NCI-H128 (cell line): Measurements from ENCODE around the gene PLPPR2.
A peak's percentile ranks its signal among the peaks of the same experiment; 100 is the strongest.
"Not testable (repeated sequence)": the region's sequence is repeated elsewhere in the genome, so short reads cannot be mapped to it uniquely, and the experiment has no call there.

Experiments used
- DNase-seq: peaks from one replicate; lab custom pipeline; 2025; ENCODE audit not compliant: unreplicated experiment; lab: John Stamatoyannopoulos, UW

Gene PLPPR2

DNA sequence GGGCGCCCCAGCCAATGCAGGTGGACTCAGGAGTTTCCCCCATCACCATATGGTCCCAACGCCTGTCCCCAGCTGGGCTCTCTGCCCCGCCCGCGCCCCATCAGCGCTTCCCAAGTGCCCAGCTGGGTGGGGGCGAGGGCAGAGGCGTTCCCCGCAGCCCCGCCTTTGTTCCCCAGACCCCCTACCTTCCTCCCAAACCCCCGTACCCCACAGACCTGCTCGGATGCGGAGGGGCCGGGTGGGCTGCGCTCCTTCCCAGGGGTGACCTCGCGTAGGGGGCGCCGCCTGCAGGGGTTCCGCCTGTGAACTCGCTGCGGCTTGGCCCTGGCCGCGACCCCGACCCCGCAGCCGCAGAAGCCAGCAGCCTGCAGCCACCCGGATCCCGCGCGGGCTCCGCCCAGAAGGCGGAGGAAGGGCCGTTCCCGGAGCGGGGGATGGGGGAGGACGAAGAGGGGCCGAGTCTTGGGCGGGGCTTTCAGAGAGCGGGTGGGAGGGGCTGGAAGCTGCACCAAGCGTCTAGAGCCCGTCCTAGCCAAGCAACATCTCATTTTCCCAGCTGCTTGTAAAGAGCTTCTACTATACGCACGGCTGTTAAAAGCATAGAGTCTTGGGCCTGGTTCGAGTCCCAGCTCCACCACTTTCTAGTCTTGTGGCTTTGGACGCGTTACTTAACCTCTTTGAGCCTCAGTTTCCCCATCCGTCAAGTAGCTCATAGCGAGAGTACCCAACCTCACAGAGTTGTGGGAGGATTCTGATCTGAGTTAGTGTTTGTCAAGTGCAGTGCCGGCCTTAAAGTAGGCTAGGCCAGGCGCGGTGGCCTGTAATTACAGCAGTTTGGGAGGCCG, 15.8 kb upstream of the PLPPR2 start, which contains the start of gene RAB3D:
Gene RAB3D, minus strand, starts transcription at position 404 of the 845 bp plus-strand sequence. CDS start 2,258 bp downstream, outside the sequence.
- DNase-seq: peak; percentile 70

DNA sequence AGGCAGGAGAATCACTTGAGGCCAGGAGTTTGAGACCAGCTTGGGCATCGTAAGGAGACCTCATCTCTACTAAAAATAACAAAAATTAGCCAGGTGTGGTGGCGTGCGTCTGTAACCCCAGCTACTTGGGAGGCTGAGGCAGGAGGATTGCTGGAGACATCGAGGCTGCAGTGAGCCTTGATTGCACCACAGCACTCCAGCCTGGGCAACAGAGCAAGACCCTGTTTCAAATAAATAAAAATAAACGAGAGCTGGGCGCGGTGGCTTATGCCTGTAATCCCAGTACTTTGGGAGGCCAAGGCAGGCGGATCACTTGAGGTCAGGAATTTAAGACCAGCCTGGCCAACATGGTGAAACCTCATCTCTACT, 15.1 kb upstream of the PLPPR2 start:
- DNase-seq: not testable (repeated sequence)

- no peak for DNase-seq
These were observed 12.8 kb upstream of the PLPPR2 start for GRCh38 chr19:11342429-11342828.

GRCh38 chr19:11345122-11345803, 10.0 kb upstream of the PLPPR2 start:
- DNase-seq: no peak

GRCh38 chr19:11346104-11346940, 8.9 kb upstream of the PLPPR2 start, which contains the start of the genes CCDC159 and TMEM205:
TSS of gene CCDC159 (plus strand) at chr19:11346519. CDS start at chr19:11346607, 88 bp downstream.
TSS of gene TMEM205 (minus strand) at chr19:11346268. CDS start at chr19:11345619, 649 bp downstream.
- peak; percentile 98 for DNase-seq

DNA sequence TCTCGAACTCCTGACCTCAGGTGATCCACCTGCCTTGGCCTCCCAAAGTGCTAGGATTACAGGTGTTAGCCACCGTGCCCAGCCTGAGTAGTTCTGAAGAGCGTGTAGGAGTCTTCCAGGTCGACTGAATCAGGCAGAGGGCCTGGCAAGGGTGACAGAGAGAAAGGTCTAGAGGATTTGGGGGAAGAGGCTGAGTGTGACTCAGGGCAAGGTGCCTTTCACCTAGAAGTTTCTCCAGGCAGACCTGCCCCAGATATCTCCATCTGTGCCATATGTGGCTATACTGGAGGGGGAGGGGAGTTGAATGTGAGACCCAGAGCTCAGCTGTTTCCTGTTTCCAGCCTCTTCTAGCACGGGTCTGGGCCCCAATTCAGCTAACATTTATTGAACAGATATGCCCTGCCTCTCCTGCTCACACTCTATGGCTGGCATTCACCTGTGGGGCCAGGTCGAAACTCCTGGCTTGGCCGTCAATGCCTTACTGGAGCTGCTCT, 7.6 kb upstream of the PLPPR2 start:
- DNase-seq: no peak

DNA sequence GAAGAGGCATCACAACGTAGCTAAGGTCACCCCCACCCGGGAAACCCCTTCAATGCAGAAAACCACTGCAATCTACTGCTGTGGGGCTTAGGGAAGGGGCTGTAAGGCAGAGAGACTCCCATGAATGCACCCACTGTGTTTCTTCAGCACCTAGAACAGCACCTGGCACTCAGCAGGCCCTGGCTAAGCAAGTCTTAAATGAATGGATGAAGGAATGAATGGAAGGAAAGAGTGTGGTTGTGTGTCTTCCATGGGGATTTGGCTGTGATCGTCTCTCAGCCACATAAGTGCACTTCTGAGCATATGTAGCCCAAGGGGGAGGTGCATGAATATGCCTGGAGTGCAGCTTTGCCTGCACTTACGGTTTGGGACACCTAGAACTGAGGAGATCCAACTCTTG, 6.1 kb upstream of the PLPPR2 start:
- DNase-seq: no peak

DNA sequence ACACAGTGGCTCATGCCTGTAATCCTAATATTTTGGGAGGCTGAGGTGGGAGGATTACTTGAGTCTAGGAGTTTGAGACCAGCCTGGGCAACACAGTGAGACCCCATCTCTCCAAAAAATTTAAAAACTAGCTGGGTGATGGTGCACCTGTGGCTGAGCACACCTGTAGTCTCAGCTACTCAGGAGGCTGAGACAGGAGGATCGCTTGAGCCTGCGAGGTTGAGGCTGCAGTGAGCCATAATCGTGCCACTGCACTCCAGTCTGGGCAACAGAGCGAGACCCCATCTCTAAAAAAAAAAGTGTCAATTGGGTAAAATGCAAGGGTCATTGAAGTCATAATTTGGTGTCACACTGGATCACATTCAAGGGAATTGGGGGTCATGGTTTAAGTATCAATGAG, 1.1 kb upstream of the PLPPR2 start:
- not testable (repeated sequence) for DNase-seq

DNA sequence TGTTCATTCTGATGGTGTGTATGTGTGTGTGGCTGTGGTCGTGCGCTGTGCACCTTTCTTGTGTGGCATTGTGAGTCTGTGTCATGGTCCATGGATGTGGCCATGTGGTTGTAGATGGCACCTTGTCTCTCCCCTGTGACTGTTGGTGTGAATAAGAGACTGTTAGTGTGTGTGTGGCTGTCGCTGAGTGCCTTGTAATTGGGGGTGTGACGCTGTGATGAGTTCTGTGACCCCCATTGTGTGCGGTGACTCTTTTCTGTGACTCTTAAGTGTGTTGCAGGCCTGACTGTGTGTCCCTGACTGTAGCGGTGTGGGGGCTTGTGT, 804 bp downstream of the PLPPR2 start:
- no peak for DNase-seq

GRCh38 chr19:11356676-11357550, 1.7 kb downstream of the PLPPR2 start:
- DNase-seq: no peak

DNA sequence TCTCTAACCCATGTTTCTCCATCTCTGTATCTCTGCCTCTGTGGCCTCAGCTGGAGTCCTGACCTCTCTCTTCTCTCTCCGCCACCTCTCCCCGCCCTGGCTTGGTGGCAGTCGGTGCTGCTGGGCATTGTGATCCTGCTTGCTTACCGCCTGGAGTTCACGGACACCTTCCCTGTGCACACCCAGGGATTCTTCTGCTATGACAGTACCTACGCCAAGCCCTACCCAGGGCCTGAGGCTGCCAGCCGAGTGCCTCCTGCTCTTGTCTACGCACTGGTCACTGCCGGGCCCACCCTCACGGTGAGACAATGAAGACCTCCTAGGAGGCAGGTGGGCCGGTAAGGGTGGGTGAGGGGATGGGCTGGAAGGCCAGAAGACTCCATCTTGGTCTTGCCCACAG, 4.2 kb downstream of the PLPPR2 start:
- DNase-seq: no peak

DNA sequence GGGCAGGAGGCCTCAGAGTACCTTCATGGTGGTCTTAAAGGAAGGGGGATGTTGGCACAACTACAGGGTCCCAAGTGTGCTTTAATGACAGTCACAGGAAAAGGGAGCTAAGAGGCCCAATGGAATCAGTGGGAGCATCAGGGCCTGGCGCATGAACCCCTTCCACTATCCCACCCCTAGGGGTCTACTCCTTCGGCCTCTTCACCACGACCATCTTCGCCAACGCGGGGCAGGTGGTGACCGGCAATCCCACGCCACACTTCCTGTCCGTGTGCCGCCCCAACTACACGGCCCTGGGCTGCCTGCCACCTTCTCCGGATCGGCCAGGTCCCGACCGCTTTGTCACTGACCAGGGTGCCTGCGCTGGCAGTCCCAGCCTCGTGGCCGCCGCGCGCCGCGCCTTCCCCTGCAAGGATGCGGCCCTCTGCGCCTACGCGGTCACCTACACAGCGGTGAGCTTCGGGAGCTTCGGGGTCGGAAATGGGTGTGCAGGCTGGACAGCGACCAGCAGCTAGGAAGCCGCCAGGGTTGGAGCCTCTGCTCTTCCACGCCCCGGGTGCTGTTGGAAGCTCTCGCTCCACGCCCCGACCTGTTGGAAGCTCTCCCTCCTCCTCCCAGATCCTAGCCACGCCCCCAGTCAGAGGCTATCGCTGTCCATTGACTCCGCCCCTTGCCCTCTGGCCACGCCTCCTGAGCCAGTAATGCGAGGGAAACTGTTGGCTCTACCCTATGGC, 6.0 kb downstream of the PLPPR2 start:
- no peak for DNase-seq

DNA sequence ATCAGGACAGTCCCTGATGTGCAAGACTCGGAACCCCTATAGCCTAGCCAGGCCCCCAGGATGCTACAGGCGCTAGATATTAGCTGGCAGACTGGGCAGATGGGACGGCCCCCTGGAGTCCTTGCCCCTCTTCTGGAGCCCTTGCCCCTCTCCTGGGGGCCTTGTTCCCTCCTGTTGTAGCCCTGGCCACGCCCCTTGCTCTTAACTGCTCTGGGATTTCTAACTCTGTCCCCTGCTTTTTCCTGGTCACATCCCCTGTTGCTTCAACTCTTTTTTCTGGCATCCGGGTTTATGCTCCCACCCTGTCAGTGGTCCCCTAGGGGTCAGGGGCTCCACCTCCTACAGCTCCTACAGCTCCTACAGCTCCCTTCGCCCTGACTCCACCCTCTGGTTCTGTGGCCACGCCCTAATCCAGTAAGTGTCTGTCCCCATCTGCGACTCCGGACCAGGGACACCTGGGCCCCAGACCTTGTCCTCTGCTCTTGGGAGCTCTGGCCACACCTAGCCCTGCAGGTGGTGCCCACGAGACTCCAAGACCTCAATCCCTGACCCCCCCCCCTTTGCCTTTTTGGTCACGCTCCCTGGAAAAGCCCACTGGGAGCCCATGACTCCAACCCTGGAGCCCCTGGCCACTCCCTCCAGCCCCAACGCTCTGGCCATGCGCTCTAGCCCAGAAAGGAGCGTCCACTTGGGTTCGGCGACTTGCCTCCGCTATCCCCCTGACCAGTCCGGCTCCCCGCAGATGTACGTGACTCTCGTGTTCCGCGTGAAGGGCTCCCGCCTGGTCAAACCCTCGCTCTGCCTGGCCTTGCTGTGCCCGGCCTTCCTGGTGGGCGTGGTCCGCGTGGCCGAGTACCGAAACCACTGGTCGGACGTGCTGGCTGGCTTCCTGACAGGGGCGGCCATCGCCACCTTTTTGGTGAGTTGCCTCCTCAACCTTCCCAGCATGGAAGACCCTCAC, 6.8 kb downstream of the PLPPR2 start:
- no peak for DNase-seq

GRCh38 chr19:11363881-11364280, 8.6 kb downstream of the PLPPR2 start:
- no peak for DNase-seq

DNA sequence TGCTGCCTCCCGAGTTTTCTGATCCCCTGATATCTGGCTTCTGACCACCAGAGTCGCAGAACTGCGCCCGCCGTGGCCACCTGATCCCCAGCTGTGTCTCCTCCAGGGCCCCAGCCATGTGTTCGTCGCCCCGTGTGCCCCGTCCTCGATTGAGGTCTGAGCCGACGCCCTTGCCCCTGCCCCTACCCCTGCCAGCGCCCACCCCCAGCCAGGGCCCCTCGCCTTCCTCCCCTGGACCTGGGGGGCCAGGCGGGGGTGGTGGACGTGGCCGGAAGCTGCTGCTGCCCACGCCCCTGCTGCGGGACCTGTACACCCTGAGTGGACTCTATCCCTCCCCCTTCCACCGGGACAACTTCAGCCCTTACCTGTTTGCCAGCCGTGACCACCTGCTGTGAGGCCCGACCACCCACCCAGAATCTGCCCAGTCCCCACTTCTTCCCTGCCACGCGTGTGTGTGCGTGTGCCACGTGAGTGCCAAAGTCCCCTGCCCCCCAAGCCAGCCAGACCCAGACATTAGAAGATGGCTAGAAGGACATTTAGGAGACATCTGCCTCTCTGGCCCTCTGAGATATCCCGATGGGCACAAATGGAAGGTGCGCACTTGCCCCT, 9.2 kb downstream of the PLPPR2 start:
- DNase-seq: no peak

DNA sequence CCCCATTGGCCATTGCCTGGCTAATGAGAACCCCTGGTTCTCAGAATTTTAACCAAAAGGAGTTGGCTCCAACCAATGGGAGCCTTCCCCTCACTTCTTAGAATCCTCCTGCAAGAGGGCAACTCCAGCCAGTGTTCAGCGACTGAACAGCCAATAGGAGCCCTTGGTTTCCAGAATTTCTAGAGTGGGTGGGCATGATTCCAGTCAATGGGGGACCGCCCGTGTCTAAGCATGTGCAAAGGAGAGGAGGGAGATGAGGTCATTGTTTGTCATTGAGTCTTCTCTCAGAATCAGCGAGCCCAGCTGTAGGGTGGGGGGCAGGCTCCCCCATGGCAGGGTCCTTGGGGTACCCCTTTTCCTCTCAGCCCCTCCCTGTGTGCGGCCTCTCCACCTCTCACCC, 9.7 kb downstream of the PLPPR2 start:
- DNase-seq: no peak

DNA sequence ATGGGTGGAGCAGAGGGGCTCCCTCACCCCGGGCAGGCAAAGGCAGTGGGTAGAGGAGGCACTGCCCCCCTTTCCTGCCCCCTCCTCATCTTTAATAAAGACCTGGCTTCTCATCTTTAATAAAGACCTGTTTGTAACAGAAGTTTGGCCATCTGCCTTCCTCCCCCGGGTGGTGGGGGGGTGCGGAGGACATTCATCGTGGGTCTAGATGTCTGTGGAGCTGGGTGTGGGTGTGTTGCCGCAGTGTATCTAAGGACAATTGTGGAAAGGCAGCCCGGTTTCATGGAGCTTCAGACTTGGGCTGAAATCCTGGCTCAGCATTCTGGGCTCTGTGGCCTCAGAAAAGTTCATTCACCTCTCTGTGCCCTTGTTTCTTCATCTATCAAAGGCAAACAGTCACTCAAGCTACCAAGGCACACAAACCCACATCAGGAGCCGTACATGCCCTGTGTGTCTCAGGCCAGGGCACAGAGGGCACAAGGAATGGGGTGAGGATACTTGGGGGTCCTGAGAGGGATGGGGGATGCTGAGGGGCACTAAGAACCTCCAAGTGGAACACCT, 10.4 kb downstream of the PLPPR2 start:
- DNase-seq: no peak

DNA sequence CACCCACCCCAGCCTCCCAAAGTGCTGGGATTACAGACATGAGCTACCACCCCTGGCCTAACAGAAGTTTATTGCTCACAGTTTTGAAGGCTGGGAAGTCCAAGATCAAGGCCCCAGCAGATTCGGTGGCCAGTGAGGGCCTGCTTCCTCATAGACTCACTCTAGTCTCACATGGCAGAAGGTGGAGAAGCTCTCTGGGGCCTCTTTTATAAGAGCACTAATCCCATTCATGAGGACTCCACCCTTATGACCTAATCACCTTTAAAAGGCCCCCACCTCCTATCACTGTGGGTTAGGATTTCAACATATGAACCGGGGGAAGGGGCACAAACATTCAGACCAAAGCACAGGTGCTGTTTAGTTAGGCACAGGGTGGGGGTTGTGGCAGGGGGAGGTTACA, 12.3 kb downstream of the PLPPR2 start:
- DNase-seq: no peak
